Stimulated activated CD4-positive, alpha-beta T cell treated with anti-CD3 and anti-CD28 coated beads, Interleukin-12 subunit alpha, Interleukin-12 subunit beta, amount 100 ng/mL, for 48 hours (primary cell): Measurements from ENCODE around the gene ATXN7L1.
"Not testable (repeated sequence)": the region's sequence is repeated elsewhere in the genome, so short reads cannot be mapped to it uniquely, and the experiment has no call there.

Source experiments
- DNase-seq, 3 donors: peaks; one replicate each; pipeline ENCODE4 v3.0.0-alpha.2; 2020; ENCODE audit warnings: low read depth in 2 of 3, low spot score in 1 of 3

ATXN7L1 gene

GRCh38 chr7:105621617-105622016 lies 254.8 kb downstream of the ATXN7L1 start:
- no peak for DNase-seq

- DNase-seq: no peak
Observed at GRCh38 chr7:105621176-105621575, 255.2 kb downstream of the ATXN7L1 start.

DNA sequence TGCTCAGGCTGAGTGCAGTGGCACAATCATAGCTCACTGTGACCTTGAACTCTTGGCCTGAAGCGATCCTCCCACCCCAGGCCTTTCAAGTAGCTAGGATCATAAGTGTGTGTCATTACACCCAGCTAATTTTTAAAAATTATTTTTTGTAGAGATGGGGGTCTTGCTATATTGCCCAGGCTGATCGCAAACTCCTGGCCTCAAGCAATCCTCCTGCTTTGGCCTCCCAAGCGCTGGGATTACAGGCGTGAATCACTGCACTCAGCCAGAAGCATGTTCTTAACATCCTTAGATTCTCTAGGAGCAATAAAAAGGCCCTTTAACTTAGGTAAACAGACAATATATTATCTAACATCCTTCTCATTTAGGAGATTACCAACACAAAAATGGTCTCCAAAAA lies 256.8 kb downstream of the ATXN7L1 start:
- no peak for DNase-seq

DNA sequence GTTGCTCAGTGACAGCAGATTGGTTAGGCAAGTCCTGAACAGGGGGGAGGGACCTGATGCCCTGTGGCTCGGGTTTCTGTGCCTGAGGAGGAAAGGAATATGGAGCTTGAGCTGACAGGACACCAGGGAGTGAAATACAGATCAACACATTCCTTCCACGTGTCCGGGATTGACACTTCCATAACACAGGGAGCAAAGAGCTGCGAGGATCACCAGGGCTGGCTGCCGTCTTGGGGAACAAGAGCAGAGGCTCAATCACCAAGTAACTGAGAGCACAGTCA lies 258.4 kb downstream of the ATXN7L1 start:
- no peak for DNase-seq

DNA sequence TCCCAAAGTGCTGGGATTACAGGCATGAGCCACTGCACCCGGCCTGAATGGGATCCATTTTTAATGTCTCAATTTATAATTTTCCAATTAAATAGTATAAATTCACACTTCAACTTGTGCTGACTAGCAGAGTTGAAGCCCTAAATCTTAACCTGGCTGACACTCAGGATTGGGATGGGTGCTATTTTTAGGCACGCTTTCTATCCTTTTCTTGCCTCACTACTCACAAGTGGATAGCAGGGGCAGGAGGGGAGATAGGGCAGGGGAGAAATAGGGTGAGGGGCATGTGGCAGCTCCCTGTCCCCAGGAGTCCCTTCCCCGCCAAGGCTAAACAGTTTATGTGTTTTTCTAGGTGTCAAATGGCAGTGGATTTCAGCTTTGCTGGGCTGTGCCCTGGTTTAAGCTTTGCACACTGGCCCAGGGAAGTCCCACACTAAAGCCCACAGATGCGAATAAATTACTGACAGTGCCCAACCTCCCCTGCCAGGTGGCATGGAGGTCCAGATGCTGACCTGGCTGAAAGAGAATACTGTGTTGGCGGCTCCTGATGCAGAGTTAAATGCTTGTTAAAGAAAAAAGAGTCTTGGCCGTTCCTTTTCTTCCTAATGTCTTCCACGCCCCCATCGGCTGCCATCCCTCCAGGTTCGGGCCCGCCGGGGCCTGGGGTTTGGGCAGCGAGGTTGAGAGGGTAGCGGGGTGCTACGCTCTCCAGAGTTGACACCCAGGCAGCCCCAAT lies 259.0 kb downstream of the ATXN7L1 start:
- no peak for DNase-seq

GRCh38 chr7:105614341-105614840 lies 262.0 kb downstream of the ATXN7L1 start:
- no peak for DNase-seq

GRCh38 chr7:105613611-105614330 lies 262.6 kb downstream of the ATXN7L1 start:
- DNase-seq: no peak

DNA sequence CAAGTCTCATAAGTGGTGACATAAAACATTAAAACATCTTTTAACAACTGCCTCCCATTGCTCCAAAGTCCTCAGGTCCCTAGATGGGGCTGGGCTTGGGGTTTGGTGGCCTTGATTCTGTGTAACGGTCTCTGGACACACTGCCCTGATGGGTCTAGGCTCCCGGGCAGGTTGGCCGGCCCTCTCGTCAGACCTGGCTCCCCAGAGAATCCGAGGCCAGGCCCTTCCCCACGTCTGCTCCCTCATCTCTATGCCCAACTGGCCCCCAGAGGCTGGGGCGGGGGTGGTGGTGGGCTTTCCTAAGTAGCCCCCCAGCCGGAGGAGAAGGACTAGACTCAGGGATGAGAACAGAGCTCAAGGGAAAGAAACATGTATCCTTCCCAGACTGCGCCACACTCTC lies 263.6 kb downstream of the ATXN7L1 start:
- DNase-seq: no peak

GRCh38 chr7:105611856-105612775 lies 264.3 kb downstream of the ATXN7L1 start:
- DNase-seq: no peak

DNA sequence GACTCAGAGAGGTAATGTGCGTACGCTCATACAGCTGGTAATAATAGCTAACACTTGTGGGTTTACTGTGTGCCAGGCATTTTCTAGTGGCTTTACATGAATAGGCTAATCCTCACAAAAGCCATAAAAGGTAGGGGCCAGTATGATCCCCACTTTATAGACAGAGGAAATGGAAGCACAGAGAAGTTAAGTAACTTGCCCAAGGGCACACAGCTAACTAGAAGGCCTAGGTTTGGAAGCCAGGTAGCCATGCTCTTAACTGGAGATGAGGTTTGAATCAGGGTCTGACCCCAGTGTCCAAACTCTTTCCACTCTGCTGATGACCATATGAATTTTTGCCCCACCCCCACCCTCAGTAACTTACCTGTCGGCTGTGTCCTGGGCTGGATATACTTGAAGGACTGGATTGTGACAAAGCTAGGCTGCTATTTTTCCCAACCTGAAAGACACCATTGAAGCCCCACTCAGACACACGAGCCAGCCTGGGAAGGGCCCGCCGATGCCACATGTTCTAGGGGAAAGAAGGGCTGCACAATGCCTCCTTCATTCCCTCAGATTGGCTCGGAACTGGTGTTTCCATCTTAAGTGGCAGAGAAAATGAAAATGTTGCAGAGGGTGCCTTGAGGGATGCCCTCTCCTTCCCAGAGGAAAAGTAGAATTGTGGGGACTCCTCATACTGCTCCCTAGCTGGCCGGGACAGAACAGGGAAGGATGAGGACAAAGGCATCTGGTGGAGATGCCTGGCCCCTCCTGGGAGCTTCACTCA lies 266.1 kb downstream of the ATXN7L1 start:
- DNase-seq: no peak

DNA sequence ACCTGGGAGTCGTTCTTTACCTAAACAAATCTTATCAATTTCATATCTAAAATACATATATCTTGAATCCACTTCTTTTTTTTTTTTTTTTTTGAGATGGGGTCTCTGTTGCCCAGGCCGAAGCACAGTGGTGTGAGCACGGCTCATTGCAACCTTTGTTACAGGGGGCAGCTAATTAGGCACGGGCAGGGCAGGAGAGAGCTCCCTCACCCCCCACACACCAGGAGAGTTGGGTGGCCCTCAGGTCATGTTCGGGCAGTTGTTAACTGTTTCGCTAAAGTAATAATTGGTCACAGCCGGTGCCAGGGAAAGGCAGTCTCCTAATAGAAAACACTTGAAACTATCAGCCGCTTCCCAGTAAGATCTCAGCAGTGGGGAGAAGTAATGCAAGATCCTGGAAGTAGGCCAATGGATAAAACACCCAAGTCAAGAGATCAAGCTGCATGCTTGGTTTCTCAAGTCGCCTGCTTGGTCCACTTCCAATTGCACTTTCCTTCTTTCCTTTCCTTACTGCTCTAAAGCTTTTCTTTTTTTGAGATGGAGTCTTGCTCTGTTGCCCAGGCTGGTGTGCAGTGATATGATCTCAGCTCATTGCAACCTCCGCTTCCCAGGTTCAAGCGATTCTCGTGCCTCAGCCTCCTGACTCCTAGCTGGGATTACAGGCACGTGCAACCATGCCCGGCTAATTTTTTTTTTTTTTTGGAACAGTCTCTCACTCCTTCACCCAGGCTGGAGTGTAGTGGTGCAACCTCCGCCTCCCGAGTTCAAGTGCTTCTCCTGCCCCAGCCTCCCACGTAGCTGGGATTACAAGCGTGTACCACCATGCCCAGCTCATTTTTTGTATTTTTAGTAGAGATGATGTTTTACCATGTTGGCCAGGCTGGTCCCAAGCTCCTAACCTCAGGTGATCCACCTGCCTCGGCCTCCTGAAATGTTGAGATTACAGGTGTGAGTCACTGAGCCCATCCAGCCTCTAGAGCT lies 273.8 kb downstream of the ATXN7L1 start:
- DNase-seq: no peak

DNA sequence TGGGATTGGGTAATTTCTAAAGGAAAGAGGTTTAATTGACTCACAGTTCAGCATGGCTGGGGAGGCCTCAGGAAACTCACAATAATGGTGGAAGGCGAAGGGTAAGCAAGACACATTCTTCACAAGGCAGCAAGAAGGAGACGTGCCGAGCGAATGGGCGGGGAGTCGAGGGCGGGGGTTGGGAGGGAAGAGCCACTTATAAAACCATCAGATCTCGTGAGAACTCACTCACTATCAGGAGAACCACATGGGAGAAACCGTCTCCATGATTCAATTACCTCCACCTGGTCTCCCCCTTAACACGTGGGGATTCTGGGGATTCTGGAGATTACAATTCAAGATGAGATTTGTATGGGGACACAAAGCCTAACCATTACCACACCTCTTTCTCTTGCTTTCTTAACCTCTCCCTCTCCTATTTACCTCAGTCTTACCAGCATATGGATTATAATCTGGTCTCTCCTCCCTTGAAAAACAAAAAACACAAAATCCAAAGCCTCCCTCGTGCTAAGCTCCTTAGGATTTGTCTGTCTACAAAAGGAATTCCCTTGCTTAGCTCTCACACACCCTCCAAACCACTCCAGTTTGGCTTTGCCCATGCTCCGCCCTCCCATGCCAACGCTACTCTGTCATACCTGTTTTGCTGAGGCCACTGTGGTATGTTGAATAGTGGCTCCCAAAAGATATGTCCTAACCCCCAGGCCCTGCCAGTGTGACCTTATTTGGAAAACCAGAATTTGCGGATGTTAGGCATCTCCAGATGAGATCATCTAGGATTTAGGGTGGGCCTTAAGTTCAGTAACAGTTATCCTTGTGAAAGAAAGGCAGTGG lies 275.5 kb downstream of the ATXN7L1 start:
- DNase-seq: no peak

DNA sequence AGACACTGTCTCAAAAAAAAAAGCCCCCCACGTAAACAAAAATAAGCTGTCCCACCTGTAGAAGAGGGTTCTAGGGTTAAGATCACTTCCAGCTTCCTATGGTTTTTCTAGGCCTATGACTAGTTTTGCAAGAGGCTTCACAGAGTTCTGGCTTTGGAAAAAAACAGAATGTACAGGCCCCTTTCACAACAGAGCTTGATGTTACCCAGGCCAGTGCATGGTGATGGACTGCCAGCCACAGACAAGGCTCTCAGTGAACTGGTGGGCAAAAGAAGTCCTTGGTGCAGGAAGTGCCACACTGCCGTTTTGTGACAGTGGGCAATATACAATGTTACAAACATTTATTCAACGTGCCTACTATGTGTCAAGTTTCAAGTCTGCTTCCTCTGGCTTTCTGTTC lies 276.8 kb downstream of the ATXN7L1 start:
- DNase-seq: no peak

DNA sequence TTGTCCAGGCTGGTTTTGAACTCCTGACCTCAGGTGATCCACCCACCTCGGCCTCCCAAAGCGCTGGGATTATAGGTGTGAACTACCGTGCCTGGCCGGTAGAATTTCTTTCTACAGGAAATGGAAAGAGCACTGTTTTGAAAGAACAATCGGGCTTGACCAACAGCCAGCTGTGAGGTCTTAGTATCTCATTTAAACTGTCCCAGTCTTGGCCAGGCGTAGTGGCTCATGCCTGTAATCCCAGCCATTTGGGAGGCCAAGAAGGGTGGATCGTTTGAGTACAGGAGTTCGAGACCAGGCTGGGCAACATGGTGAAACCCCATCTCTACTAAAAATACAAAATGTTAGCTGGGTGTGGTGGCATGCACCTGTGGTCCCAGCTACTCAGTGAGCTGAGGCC lies 277.3 kb downstream of the ATXN7L1 start:
- not testable (repeated sequence) for DNase-seq

- DNase-seq: no peak
Observed at GRCh38 chr7:105596866-105597265, 279.5 kb downstream of the ATXN7L1 start.

GRCh38 chr7:105594034-105594433 lies 282.4 kb downstream of the ATXN7L1 start:
- DNase-seq: no peak

DNA sequence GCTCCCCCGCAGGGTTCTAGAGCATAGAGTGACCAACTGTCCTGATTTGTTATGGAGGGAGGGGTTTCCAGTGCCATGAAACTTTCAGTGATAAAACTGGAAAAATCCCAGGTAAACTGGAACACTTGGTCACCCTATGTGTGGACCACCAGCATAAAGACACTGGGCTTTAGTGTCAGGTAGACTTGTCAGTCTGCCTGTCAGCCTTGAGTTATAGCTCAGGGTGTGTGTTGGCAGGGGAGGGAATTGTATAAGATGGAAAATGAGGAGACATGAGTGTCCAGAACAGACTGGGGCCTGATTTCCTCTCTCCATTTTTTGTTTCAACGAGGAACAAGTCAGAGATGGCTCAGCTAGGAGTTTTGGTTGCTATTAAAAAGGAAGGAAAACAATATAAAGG lies 284.9 kb downstream of the ATXN7L1 start:
- no peak for DNase-seq

GRCh38 chr7:105590793-105591192 lies 285.6 kb downstream of the ATXN7L1 start:
- no peak for DNase-seq
